HUES6 (cell line): Measurements from ENCODE around the gene MED14.
A peak's percentile ranks its signal among the peaks of the same experiment; 100 is the strongest.

Source experiments
- H3K27ac ChIP-seq: 2 replicates; pipeline ENCODE4 v1.7.0; 2013; ENCODE audit warnings: low read depth, mild to moderate bottlenecking, low read length, inconsistent platforms
- H3K27me3 ChIP-seq: 2 replicates; pipeline ENCODE4 v1.6.1; 2013; ENCODE audit warnings: low read length; ENCODE audit not compliant: control insufficient read depth, insufficient read depth
- H3K36me3 ChIP-seq: 2 replicates; pipeline ENCODE4 v1.6.1; 2013; ENCODE audit warnings: low read length; ENCODE audit not compliant: control insufficient read depth, insufficient read depth
- H3K4me1 ChIP-seq: 2 replicates; pipeline ENCODE4 v1.6.1; 2013; ENCODE audit warnings: low read length; ENCODE audit not compliant: control insufficient read depth, insufficient read depth
- H3K4me3 ChIP-seq: 2 replicates; pipeline ENCODE4 v1.5.1; 2013; ENCODE audit warnings: low read depth, low read length
- H3K9ac ChIP-seq: one replicate; pipeline ENCODE4 v1.6.1; 2013; ENCODE audit warnings: mild to moderate bottlenecking, low read length
- H3K9me3 ChIP-seq: 2 replicates; pipeline ENCODE4 v1.6.1; 2013; ENCODE audit warnings: low read depth, low read length; ENCODE audit not compliant: control insufficient read depth, insufficient read depth

MED14 gene

DNA sequence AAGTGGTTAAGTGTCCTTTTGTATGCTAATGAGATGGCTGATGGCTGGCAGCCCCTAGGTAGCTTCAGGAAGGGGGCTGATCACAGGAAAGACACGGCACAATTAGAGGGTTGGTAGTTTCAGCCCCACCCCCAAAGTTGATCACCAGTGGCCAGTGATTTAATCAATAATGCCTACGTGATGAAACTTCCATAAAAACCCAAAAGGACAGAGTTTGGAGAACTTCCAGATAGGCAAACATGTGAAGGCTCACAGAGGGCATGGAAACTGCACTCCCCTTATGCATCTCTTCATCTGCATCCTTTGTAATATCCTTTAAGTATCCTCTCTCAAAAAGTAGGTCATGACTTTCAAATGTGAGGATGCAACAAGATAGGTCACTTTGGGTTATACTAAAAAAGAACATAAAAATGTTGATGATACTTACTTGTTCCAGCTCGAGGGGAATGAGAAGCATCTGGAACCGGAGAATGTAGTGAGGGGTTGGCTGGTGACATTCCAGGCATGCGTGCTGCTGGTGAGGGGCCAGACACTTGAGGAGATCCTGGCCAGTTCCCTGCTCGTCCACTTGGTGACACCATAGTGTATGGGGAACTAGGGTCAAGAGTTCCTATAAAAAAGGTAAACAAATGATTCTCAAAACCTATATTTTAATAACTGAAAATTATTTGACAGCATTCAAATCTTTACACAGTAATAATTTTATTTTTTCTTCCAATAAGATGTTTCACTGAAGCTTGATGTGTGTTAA is 71.3 kb downstream of the MED14 start:
- H3K36me3 ChIP-seq, result peaks cover 77% of the 10 kb centered on the region
- peaks cover 3% of the 10 kb centered on the region; the same call in 1 of the 2 replicates for H3K4me1 ChIP-seq
- H3K27me3 ChIP-seq, result no peaks in the 10 kb centered on the region
- no peak overlapping the region for H3K4me3 ChIP-seq
- H3K9me3 ChIP-seq, result no peaks in the 10 kb centered on the region
- no peak overlapping the region for H3K9ac ChIP-seq
- no peak overlapping the region for H3K27ac ChIP-seq

DNA sequence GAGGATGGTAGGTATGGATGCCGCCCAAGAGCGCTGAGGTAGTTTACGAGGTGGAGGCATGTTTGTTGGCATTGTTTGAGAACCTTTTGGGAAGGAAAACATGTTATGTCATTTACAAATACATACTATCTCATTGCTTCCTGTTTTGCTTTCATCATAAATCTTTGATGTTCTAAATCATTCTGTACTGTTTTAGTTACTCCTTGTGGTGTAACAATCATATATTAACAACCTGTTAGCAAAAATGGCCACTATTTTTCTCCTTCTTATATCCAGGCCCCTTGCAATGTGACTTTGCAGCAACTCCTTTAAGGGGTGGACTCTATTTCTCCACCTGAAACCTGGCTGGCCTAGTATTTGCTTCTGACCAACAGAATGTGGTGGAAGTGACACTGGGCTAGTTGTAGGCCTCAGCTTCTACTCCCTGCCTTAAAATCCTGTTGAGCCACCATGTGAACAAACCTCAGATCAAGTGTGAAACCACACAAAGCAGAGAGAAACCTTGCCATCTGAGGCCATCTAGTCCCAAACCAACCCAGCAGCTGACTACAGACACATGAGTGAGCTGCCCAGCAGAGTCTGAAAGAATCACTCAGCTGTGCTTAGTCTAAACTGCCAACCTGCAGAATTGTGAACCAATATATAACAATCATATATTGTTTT is 72.1 kb downstream of the MED14 start:
- Histone ChIP-seq H3K27ac (no peak overlapping the region), H3K36me3 (peaks cover 76% of the 10 kb centered on the region), H3K27me3 (no peaks in the 10 kb centered on the region), H3K9ac (no peak overlapping the region), H3K4me1 (peaks cover 3% of the 10 kb centered on the region; the same call in 1 of the 2 replicates), H3K4me3 (no peak overlapping the region), H3K9me3 (no peaks in the 10 kb centered on the region)

- Histone ChIP-seq H3K36me3 (peaks cover 75% of the 10 kb centered on the region), H3K9me3 (no peaks in the 10 kb centered on the region), H3K9ac (no peak overlapping the region)
These were observed 73.9 kb downstream of the MED14 start for GRCh38 chrX:40661489-40661888.

DNA sequence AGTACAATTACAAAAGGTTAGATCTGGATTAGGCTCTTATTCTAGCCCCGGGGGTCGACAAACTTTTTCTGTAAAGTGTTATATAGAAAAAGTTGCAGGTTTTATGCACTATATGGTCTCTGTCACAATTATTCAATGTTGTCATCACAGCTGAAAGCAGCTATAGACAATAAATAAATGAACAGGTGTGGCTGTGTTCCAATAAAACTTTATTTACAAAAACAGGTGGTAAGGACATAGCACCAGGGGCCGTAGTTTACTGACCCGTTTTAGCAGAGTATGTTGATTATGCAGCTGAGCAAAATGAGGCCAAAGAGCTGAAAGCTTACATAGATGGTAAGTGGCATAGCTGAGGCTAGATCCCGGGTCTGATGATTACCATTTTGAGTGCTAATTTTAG is 75.0 kb downstream of the MED14 start:
- Histone ChIP-seq H3K4me3 (no peak overlapping the region), H3K27ac (no peak overlapping the region), H3K27me3 (no peaks in the 10 kb centered on the region), H3K36me3 (peaks cover 70% of the 10 kb centered on the region), H3K9ac (no peak overlapping the region), H3K4me1 (peaks cover 3% of the 10 kb centered on the region; the same call in 1 of the 2 replicates), H3K9me3 (peaks cover under 1% of the 10 kb centered on the region; the same call in 1 of the 2 replicates)

More at GRCh38 chrX:40661489-40661888, 73.9 kb downstream of the MED14 start:
- H3K27ac ChIP-seq, result no peak overlapping the region
- no peak overlapping the region for H3K4me3 ChIP-seq
- H3K27me3 ChIP-seq, result no peaks in the 10 kb centered on the region
- peaks cover 3% of the 10 kb centered on the region; the same call in 1 of the 2 replicates for H3K4me1 ChIP-seq

DNA sequence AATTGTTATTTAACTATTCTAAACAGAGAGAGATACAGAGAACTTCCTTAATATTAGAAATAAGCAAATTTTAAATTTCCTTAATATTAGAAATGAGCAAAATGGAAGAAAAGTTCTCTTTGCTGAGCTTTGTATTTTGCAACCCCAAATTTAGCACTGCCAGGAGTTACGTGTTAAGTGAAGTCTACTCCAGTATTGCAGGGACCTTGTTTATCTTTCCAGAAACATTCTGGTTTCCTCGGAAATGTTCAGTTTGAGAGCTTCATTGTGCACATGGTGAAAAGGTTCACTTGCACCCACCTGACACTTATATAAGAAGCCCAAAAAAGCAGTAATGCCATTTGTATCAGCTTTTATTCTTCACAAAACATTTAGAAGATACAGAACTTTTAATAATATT is 81.8 kb downstream of the MED14 start:
- Histone ChIP-seq H3K27me3 (no peaks in the 10 kb centered on the region), H3K4me3 (no peak overlapping the region), H3K9me3 (peaks cover 5% of the 10 kb centered on the region; the same call in 1 of the 2 replicates), H3K9ac (no peak overlapping the region), H3K27ac (no peak overlapping the region), H3K36me3 (peaks cover 69% of the 10 kb centered on the region), H3K4me1 (no peaks in the 10 kb centered on the region)

GRCh38 chrX:40652664-40653063 is 82.7 kb downstream of the MED14 start:
- no peak overlapping the region for H3K27ac ChIP-seq
- H3K4me1 ChIP-seq, result no peaks in the 10 kb centered on the region
- H3K9me3 ChIP-seq, result peaks cover 5% of the 10 kb centered on the region; the same call in 1 of the 2 replicates
- H3K9ac ChIP-seq, result no peak overlapping the region
- H3K27me3 ChIP-seq, result no peaks in the 10 kb centered on the region
- no peak overlapping the region for H3K4me3 ChIP-seq
- H3K36me3 ChIP-seq, result peaks cover 62% of the 10 kb centered on the region

GRCh38 chrX:40651620-40652223 is 83.6 kb downstream of the MED14 start:
- Histone ChIP-seq H3K9me3 (peaks cover 5% of the 10 kb centered on the region; the same call in 1 of the 2 replicates), H3K27ac (no peak overlapping the region), H3K4me1 (no peaks in the 10 kb centered on the region), H3K27me3 (no peaks in the 10 kb centered on the region), H3K4me3 (no peak overlapping the region), H3K9ac (no peak overlapping the region), H3K36me3 (peaks cover 53% of the 10 kb centered on the region)

GRCh38 chrX:40647307-40648197 is 87.8 kb downstream of the MED14 start, which contains the start of gene CXorf38:
Gene CXorf38 (minus strand): TSS chrX:40647561. CDS start chrX:40647520, 41 bp downstream.
- Histone ChIP-seq H3K9me3 (peaks cover 4% of the 10 kb centered on the region; the same call in 1 of the 2 replicates), H3K4me1 (peaks cover 11% of the 10 kb centered on the region; the same call in 1 of the 2 replicates), H3K27ac (no peak within 1 kb of the TSS; the same call in 1 of the 2 replicates), H3K27me3 (no peaks in the 10 kb centered on the region), H3K36me3 (peaks cover 25% of the 10 kb centered on the region; the same call in 1 of the 2 replicates), H3K4me3 (peak within 1 kb of the TSS; percentile 82), H3K9ac (peak within 1 kb of the TSS; percentile 74)

DNA sequence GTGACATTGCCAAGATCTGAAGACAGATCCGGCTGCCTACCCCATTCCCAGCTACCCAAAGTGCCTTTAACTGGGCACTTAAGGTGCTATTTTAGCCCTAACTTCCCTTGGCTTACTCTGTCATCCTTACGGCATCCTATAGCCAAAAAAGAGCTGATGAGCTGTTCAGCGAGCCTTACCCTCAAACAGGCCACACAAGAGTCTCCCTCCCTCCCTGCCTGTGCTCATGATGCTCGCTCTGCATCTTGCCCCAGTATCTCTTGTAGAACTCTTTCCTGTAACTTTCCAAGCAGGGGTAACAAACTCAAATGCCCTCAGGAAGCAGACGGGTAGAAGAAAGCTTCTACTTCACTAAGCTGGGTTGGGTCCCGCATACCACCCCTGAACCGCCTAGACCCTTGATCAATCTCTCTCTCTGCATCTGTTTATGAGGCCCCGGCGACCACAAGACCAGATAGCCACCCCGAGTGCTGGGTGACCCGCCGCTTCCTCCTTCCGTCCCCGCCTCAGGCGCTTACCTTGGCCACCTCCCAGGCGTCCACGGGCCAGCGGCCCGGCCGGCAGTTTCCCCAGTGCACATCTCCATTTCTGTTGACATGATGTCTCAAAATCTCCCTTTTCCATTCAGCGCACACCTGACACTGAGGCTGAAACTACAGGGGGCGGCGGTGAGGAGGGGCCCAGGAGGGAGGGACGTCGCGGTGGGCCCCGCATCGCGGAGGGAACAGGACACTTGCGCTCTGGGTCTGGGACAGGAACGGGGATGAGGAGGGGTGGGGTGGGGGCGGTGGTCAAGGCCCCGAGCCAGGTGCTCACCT is 88.6 kb downstream of the MED14 start:
- Histone ChIP-seq H3K9me3 (peaks cover 4% of the 10 kb centered on the region; the same call in 1 of the 2 replicates), H3K27ac (no peak overlapping the region; the same call in 1 of the 2 replicates), H3K4me3 (peak overlapping the region; percentile 82), H3K9ac (peak overlapping the region; percentile 74), H3K4me1 (peaks cover 11% of the 10 kb centered on the region; the same call in 1 of the 2 replicates), H3K36me3 (peaks cover 24% of the 10 kb centered on the region), H3K27me3 (no peaks in the 10 kb centered on the region)
